Hematopoietic multipotent progenitor cell treated with erythropoietin and hydrocortisone succinate and interleukin-3 and kit ligand, for 4 days (in vitro differentiated cells): Measurements from ENCODE around the gene RAB36.
A peak's percentile ranks its signal among the peaks of the same experiment; 100 is the strongest.

ENCODE experiments used
- DNase-seq: peaks from one replicate; pipeline ENCODE4 v3.0.0-alpha.2; 2015

RAB36 gene

DNA sequence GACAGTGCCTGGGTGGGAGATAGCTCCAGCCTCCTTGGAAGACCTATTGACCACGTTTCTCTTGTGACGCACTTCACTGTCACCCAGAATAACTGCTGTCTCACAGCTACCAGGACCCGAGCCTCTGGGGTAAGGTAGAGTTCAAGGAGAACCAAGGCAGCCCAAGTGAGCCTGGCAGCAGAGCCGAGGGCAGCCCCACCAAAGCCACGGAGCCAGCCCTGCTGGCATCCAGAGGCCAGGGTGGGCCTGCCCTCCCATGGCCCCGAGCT, 36.3 kb upstream of the RAB36 start:
- DNase-seq, result no peak

- no peak for DNase-seq
Observed at GRCh38 chr22:23109441-23109978, 35.8 kb upstream of the RAB36 start.

DNA sequence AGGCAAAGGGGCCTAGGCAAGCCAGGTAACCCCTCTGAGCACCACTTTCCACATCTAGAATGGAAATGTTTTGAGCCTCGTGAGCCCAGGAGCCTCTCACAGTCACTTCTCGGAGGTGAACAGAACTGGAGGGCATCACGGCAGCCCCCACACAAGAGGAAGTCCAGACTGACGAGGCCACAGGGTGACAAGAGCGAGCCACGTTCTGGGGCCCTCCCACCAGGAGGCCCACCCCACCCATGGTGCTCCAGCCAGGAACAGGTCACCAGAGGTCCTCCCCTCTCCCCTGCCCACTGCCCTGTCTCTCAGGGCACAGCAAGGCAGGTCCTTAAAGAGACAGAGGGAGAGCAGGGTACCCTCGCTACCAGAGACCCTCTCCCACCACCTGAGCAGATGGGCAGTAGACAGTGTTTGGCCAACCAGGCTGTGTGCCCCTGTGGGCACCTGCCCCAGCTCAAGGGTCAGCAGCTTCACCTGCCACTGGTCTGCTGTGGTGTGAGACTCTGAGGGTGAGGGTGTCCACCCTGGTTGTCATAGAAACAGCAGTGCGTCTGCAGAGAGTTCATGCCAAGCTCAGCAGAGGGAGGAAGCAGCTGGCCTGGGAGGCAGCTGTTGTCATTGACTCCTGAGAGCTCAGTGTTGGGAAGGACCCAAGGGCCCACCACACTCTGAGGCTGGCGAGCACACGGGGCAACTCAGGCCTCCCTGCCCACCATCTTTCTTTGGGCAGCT, 34.9 kb upstream of the RAB36 start:
- DNase-seq, result no peak

GRCh38 chr22:23110922-23111527, 34.3 kb upstream of the RAB36 start:
- DNase-seq, result no peak

DNA sequence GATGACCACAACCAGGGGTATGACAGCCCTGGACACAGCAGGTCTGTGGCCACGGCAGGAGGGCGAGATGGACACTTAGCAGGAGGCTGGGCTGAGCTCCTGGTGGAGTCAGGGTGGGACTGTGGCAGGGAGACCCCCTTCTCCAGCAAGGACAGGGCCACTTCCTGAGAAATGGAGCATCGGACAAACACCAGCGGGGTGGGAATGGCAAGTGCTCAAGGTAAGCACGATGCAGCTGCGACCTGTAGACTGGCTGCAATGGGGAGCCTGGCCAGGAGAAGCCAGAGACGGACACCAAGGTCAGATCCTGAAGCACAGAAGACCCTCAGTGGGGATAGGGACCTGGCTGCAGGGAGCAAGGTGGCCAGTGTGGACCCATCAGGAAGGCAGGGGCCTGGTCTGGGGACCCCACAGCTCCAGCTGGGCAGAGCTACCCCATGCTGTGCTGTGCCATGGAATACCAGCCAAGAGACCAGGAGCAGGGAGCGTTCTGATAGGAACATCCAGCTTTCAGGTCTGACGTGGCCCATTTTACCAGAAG, 32.7 kb upstream of the RAB36 start:
- DNase-seq, result no peak

- DNase-seq, result no peak
Observed at GRCh38 chr22:23113067-23113846, 32.0 kb upstream of the RAB36 start.

- DNase-seq, result no peak
Observed at GRCh38 chr22:23113847-23114720, 31.2 kb upstream of the RAB36 start.

DNA sequence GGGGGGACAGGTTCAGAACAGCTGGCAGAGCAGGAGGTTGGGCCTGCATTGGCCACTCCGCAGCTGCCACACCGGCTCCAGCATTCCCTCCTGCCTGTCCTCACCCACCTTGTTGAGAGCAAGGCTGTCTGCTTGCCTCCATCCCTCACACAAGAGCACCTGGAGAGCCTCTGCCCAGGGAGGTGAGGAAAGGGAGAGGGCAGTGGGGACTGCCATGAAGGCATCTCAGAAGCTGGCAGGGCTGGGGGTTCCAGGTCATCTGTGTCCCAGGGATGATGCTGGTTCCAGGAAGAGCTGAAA, 30.6 kb upstream of the RAB36 start:
- no peak for DNase-seq

DNA sequence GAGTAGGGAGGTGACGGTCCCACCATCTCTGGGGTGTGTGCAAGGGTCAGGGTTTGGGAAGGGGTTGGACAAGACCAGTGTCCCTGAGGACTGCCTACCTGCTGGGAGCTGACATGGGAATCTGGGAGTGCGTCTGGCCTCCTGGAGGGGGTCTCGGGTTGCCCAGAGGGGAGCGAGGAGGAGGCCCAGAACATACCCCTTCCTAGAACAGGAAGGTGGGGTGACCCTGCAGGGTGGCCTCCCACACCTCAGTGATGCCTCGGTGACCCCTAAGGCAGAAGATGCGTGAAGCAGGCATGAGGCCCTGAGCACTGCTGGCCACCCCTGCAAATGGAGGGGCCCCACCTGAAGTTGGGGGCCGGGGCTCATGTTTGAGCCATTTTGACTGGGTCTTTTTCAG, 29.9 kb upstream of the RAB36 start:
- DNase-seq, result no peak

DNA sequence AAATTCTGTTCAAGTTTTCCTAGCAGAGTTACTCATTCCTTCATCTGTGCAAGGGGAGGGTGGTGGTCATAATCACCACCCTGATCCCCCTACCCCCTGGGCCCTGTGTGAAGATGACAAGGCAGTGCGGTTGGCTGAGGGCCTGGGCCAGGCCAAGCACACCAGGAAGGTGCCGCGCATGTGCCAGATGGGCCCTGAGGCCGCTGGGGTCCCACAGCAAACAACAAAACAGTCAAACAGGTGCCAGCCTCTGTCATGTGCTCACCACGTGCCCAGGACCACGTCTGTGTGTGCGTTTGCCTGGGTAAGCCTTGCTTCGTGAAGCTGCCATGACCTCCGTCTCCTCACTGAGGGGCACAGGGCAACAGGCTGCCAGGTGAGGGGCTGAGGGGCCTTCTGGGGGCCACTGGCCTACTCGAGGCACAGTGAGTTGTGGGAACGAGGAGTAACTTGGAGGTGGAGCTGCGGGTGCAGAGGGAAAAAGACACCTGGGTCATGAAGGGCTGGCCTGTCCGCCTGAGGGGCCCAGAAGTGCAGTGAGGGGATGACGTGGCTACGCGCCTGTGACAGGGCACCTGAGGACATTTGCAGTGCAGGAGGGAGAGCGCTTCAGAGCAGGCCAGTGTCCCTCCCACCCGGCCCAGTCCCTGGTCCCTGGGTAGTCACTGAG, 29.3 kb upstream of the RAB36 start:
- no peak for DNase-seq

DNA sequence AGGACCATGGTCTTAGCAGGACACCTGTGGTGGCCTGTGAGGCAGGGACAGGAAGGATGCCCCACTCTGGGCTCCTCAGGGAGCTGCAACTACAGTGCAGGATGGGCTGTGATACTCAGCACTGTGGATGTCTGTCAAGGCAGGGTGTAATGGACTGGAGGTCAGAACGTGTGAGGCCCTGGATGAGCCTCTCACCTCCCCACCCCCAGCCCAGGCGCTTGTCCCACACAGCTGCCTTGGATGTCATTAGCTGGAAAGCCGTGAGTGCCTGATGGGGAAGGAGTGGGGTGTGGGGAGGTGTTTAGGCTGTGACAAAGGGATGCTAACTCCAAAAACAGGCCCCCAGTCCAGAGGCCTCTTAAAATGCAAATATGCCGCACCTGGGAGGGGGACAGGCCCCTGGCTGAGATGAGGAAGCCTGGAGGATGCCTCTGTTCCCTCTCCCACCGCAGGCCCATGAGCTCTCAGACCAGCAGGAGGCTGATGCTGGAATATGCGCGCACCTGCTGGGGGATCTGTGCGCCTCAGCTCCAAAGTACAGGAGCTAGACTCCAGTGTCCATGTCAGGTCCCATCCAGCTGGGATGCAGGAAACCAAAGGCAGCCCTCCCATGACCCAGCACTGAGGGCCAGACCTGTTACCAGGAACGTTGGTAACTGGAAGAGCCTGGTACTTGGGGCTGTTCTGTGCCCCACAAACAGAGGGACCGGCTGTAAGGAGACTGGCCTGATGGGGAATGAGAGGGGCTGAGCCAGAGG, 28.6 kb upstream of the RAB36 start:
- DNase-seq, result no peak

- no peak for DNase-seq
Observed at GRCh38 chr22:23117275-23117674, 28.0 kb upstream of the RAB36 start.

GRCh38 chr22:23117891-23118646, 27.2 kb upstream of the RAB36 start:
- no peak for DNase-seq

DNA sequence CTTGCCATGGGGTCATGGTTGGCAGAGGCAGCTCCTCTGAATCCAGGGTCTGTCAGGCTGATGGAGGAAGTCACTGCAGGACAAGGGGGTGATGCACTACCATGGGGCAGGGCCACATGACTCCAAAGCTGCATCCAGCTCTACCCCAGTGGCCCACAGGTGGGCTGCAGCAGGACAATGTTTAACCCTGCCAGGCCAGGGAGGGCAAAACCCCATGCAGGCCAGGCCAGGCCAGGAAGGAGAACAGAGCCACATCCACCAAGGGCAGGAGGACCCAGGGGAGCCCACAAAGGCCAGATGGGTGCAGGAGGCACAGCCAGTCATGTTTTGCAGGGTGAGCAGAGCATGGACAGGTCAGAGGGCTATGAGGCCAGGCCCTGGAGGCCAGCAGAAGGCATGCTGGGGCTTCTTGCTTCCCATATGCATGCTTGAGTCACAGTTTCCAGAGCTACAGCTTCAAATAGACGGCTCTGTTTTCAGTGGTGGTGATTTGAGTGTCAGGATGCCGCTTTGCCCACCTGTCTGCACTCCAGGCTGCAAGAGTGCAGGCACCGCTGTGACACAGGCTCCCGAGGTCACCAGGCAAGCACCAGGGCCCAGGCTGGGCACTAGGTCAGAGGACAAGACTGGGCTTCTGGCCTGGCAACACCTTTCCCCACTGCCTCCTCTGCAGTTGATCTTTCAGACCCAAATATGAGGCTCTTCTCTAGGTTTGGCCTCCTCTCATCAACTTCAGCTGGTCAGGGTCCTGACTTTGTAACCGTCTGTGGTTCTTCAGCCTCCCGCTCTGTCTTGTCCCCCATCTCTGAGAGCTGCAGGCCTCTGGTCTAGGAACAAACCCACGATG, 26.4 kb upstream of the RAB36 start:
- no peak for DNase-seq

DNA sequence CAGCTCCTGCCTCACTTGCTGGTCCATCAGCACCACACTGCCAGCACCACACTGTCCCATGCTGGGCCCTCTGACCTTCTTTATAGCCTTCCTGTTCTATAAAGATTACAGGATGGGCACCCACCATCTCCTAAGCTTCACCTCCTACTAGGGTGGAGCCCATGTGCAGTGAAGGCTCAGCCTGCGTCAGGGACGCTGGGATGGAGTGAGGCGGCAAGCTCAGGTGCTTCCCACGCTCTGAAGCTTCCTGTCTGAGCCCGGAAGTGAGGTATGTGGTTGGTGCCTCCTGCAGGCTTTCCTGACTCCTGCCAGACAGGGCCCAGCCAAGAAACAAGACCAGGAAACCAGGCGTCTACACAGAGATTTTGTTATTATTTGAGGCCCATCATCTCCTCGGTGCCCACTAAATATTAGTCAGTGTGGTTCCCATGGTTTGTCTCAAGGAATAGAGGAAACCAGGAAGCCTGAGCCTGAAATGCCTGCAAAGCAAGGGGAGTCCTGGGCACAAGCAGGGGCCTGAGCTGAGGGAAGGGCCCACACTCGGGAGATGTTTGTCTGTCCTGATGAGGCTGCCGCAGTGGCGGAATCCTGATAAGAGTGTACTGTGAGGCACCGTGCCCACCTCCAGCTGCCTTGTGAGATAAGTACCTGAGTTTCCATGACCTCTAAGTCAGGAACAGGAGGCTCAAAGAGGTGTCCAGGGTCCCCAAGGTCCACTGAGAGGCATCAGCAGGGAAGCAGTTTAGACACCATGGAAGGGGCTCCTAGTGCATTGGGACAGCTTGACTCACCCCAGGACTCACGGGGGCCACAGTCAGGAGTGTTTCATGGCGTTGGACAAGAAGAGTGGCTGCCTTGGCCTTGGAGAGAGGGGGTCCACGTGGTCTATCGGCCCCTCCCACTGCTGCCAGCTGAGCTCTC, 25.5 kb upstream of the RAB36 start:
- peak; percentile 34 for DNase-seq

DNA sequence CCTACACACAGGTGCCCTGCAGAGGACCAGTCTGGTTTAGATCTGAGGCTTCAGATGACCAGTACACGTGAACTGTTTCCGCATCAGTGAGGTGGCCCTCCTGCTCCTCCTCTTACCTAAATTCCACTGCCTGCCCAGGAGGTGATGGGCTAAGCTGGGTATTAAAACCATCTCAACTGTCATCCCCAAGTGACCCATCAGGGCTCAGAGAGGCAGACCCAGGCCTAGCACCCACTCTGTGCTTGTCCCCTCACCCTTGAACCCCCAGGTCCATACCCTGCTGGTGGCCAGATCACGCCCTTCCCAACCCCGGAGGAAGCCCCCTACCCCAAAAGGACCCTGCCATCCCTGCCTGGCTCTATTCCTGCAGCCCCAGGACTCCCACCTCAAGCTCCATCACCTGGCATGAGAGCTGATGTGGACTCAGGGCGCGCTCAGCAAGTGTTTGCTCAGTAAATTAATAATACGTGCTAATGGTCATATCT, 24.8 kb upstream of the RAB36 start:
- no peak for DNase-seq

GRCh38 chr22:23121000-23121421, 24.3 kb upstream of the RAB36 start:
- DNase-seq, result no peak

GRCh38 chr22:23121424-23121823, 23.9 kb upstream of the RAB36 start:
- peak; percentile 27 for DNase-seq
